ENCODE measurements around the gene COX7C. TPM values are rescaled to one million over a fixed set of nuclear protein-coding genes. Genes with fewer than 3 reads are reported as not detected.
A peak's percentile ranks its signal among the peaks of the same experiment; 100 is the strongest.
"Not testable (repeated sequence)": the region's sequence is repeated elsewhere in the genome, so short reads cannot be mapped to it uniquely, and the experiment has no call there.

COX7C gene
- total RNA-seq, 5 donors from 2014 or later (not counting 1 experiment from before 2014, with no cell fraction given): 406 to 467 (median 438) TPM

- H3K27ac ChIP-seq (ENCODE audit: low read length); H3K9me3 ChIP-seq; ATAC-seq (replicated peaks in 1 of 4); POLR2A ChIA-PET; H3K9me3 Mint-ChIP-seq; H3K4me1 Mint-ChIP-seq; H3K36me3 ChIP-seq (ENCODE audit: control insufficient read depth in 2 of 2, extremely low read depth in 1 of 2, insufficient read depth in 1 of 2, low read length in 1 of 2); H3K27ac Mint-ChIP-seq; H3K27me3 ChIP-seq (replicated peaks in 1 of 2; ENCODE audit: control insufficient read depth in 2 of 2, extremely low read depth in 1 of 2, insufficient read depth in 2 of 2, low read length in 1 of 2); DNase-seq; H3K4me3 Mint-ChIP-seq; H3K4me3 ChIP-seq (ENCODE audit: control insufficient read depth in 1 of 2, extremely low read depth in 1 of 2, low read length in 1 of 2); H3K36me3 Mint-ChIP-seq; H3K4me1 ChIP-seq (ENCODE audit: control insufficient read depth in 1 of 2, extremely low read depth in 1 of 2, insufficient read depth in 2 of 2, low read length in 2 of 2): not testable (repeated sequence)
- H3K27me3 Mint-ChIP-seq: peaks cover 19 to 30% of the 10 kb centered on the region in 2 donors
- no CpG with 5 or more reads among the region's 2 CpGs for WGBS (ENCODE audit: insufficient coverage)
- CTCF ChIA-PET: interaction anchor here in 1 of 2 donors (0.6 kb wide), 1 partner anchor 720 kb away, joined by 3 read pairs; no protein-coding TSS in a partner anchor
Observed at GRCh38 chr5:86660771-86661170, 43.0 kb downstream of the COX7C start.

DNA sequence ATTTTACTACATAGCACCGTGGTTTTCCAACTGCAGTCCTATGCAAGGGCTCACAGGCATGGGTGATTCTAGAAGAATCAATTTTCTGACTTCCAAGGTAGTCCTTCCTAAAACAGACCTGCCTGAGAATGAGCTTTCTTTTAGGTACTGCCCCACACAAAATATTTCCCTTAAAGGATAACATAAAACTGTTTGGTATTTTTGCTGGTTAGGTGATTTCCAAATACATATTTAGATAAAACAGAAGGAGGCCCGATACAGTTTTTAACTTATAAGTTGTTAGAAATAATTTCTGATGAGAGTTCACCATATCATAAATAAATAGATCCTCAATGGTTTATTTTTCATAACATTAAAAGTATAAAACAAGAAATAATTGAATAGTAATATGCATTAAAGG is 46.4 kb downstream of the COX7C start:
- no peak overlapping the region for H3K4me3 Mint-ChIP-seq
- ATAC-seq (replicated peaks in 1 of 4): no peak

GRCh38 chr5:86665984-86666760 is 48.4 kb downstream of the COX7C start:
- H3K9me3 ChIP-seq: no peaks in the 10 kb centered on the region
- DNase-seq: peak in 26 of 35 experiments; percentile 0 to 50 (median 12)
- H3K27me3 ChIP-seq (replicated peaks in 1 of 2; ENCODE audit: control insufficient read depth in 2 of 2, extremely low read depth in 1 of 2, insufficient read depth in 2 of 2, low read length in 1 of 2): no peaks in the 10 kb centered on the region
- H3K4me1 Mint-ChIP-seq: peaks cover 4 to 6% (median 5%) of the 10 kb centered on the region in 3 donors
- peak overlapping the region; percentile 65 to 80 (median 73) for H3K4me3 Mint-ChIP-seq
- H3K4me3 ChIP-seq (ENCODE audit: control insufficient read depth in 1 of 2, extremely low read depth in 1 of 2, low read length in 1 of 2): peak overlapping the region; percentile 24 to 59
- ChIA-PET POLR2A (no interaction called here), CTCF (interaction anchor here in 1 of 2 donors (0.6 kb wide), 1 partner anchor 86 kb away, joined by 3 read pairs; no protein-coding TSS in a partner anchor)
- ATAC-seq (replicated peaks in 1 of 4): peak; percentile 43 to 89 (median 53)
- 30% methylated on average over 2 of the region's 13 CpGs for WGBS (ENCODE audit: insufficient coverage)
- no peak overlapping the region for H3K27ac ChIP-seq (ENCODE audit: low read length)
- no peak overlapping the region for H3K27ac Mint-ChIP-seq
- peaks cover 0 to 4% of the 10 kb centered on the region in 2 experiments for H3K4me1 ChIP-seq (ENCODE audit: control insufficient read depth in 1 of 2, extremely low read depth in 1 of 2, insufficient read depth in 2 of 2, low read length in 2 of 2)
- no peaks in the 10 kb centered on the region for H3K36me3 Mint-ChIP-seq
- H3K9me3 Mint-ChIP-seq: no peaks in the 10 kb centered on the region
- peaks cover 18% of the 10 kb centered on the region in 2 donors for H3K27me3 Mint-ChIP-seq
- no peaks in the 10 kb centered on the region for H3K36me3 ChIP-seq (ENCODE audit: control insufficient read depth in 2 of 2, extremely low read depth in 1 of 2, insufficient read depth in 1 of 2, low read length in 1 of 2)

More for the DNA sequence above, 46.4 kb downstream of the COX7C start:
- Histone ChIP-seq H3K4me3 (ENCODE audit: control insufficient read depth in 1 of 2, extremely low read depth in 1 of 2, low read length in 1 of 2) (no peak overlapping the region), H3K27ac (ENCODE audit: low read length) (no peak overlapping the region), H3K4me1 (ENCODE audit: control insufficient read depth in 1 of 2, extremely low read depth in 1 of 2, insufficient read depth in 2 of 2, low read length in 2 of 2) (peaks cover 0 to 4% of the 10 kb centered on the region in 2 experiments), H3K36me3 (ENCODE audit: control insufficient read depth in 2 of 2, extremely low read depth in 1 of 2, insufficient read depth in 1 of 2, low read length in 1 of 2) (no peaks in the 10 kb centered on the region), H3K27me3 (replicated peaks in 1 of 2; ENCODE audit: control insufficient read depth in 2 of 2, extremely low read depth in 1 of 2, insufficient read depth in 2 of 2, low read length in 1 of 2) (no peaks in the 10 kb centered on the region), H3K9me3 (no peaks in the 10 kb centered on the region)
- Mint-ChIP-seq H3K9me3 (peaks cover 0 to 3% (median 0%) of the 10 kb centered on the region in 3 donors), H3K36me3 (no peaks in the 10 kb centered on the region), H3K27me3 (peaks cover 20 to 27% of the 10 kb centered on the region in 2 donors), H3K4me1 (peaks cover 4 to 6% (median 5%) of the 10 kb centered on the region in 3 donors), H3K27ac (no peak overlapping the region)
- DNase-seq: no peak
- ChIA-PET CTCF (no interaction called here), POLR2A (interaction anchor here in 1 of 2 donors (0.6 kb wide), 1 partner anchor 152 kb away, joined by 3 read pairs; no protein-coding TSS in a partner anchor)
- WGBS (ENCODE audit: insufficient coverage): 100% methylated on average over 1 of the region's 2 CpGs

GRCh38 chr5:86666981-86667380 is 49.2 kb downstream of the COX7C start:
- no peak overlapping the region for H3K4me3 ChIP-seq (ENCODE audit: control insufficient read depth in 1 of 2, extremely low read depth in 1 of 2, low read length in 1 of 2)
- no peaks in the 10 kb centered on the region for H3K36me3 Mint-ChIP-seq
- H3K27me3 Mint-ChIP-seq: peaks cover 11 to 14% of the 10 kb centered on the region in 2 donors
- ATAC-seq (replicated peaks in 1 of 4): no peak
- no peaks in the 10 kb centered on the region for H3K27me3 ChIP-seq (replicated peaks in 1 of 2; ENCODE audit: control insufficient read depth in 2 of 2, extremely low read depth in 1 of 2, insufficient read depth in 2 of 2, low read length in 1 of 2)
- H3K4me1 Mint-ChIP-seq: peaks cover 4 to 6% (median 5%) of the 10 kb centered on the region in 3 donors
- no peak for DNase-seq
- no CpG with 5 or more reads among the region's 3 CpGs for WGBS (ENCODE audit: insufficient coverage)
- no peaks in the 10 kb centered on the region for H3K9me3 Mint-ChIP-seq
- ChIA-PET CTCF (interaction anchor here in 1 of 2 donors (0.6 kb wide), 1 partner anchor 86 kb away, joined by 3 read pairs; no protein-coding TSS in a partner anchor), POLR2A (no interaction called here)
- H3K9me3 ChIP-seq: no peaks in the 10 kb centered on the region
- H3K27ac ChIP-seq (ENCODE audit: low read length): no peak overlapping the region
- H3K27ac Mint-ChIP-seq: peak overlapping the region in 1 of 2 donors; percentile 11
- no peaks in the 10 kb centered on the region for H3K36me3 ChIP-seq (ENCODE audit: control insufficient read depth in 2 of 2, extremely low read depth in 1 of 2, insufficient read depth in 1 of 2, low read length in 1 of 2)
- H3K4me1 ChIP-seq (ENCODE audit: control insufficient read depth in 1 of 2, extremely low read depth in 1 of 2, insufficient read depth in 2 of 2, low read length in 2 of 2): peaks cover 0 to 4% of the 10 kb centered on the region in 2 experiments
- no peak overlapping the region for H3K4me3 Mint-ChIP-seq
